Endometrium (tissue), 2 donors: ENCODE data around the gene PPM1L.

Source experiments
- FAIRE-seq: peaks from 2 replicates; lab custom pipeline; 2012; peaks lifted over from hg19 to GRCh38; lab: Jason Lieb, UNC
- donor health status: control.
- donor health status: control.

PPM1L gene

GRCh38 chr3:161101609-161102008 is 345.6 kb downstream of the PPM1L start:
- no peak for FAIRE-seq

- FAIRE-seq: no peak
These were observed 347.9 kb downstream of the PPM1L start for GRCh38 chr3:161103776-161104385.

- FAIRE-seq: no peak
These were observed 348.8 kb downstream of the PPM1L start, which contains the start of gene B3GALNT1 for GRCh38 chr3:161104561-161105551. Gene B3GALNT1 (minus strand): TSS chr3:161105349. CDS start chr3:161086754, 18,595 bp downstream.

DNA sequence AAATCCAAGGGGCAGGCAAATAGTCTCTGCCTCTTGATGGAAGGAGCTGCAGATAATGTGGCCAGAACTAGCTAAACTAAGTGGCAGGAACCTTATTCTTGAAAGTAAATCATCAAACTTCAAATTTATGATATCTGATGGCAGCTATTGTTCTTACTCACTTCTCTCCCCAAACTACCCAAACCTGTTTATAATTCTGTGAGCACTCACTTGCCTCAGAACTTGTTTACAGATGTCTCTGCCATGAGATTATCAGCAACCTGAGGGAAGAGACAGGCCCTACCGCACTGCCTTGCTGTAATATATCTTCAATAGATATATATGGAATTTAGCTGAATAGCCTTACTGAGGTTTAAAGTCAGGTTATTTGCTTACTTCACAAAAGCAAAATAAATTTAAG is 351.3 kb downstream of the PPM1L start:
- FAIRE-seq: no peak

- no peak for FAIRE-seq
These were observed 352.8 kb downstream of the PPM1L start for GRCh38 chr3:161108840-161109239.

GRCh38 chr3:161117646-161118045 is 361.6 kb downstream of the PPM1L start:
- no peak for FAIRE-seq

GRCh38 chr3:161126495-161126894 is 370.5 kb downstream of the PPM1L start:
- FAIRE-seq: no peak
